Ishikawa (cell line): ENCODE results near the gene PTPRN2.

Experiments used
- CEBPB ChIP-seq: IDR thresholded peaks from 2 replicates; pipeline ENCODE4 v1.6.1; 2012
- CREB1 ChIP-seq: IDR thresholded peaks from 2 replicates; pipeline ENCODE4 v1.6.1; 2012; ENCODE audit warnings: low read depth
- EGR1 ChIP-seq: IDR thresholded peaks from 2 replicates; pipeline ENCODE4 v1.6.1; 2012
- EP300 ChIP-seq: IDR thresholded peaks from 2 replicates; pipeline ENCODE4 v1.6.1; 2012; ENCODE audit warnings: borderline replicate concordance
- FOXM1 ChIP-seq: IDR thresholded peaks from 2 replicates; pipeline ENCODE4 v1.6.1; 2012; ENCODE audit warnings: low read depth, borderline replicate concordance
- MAX ChIP-seq: IDR thresholded peaks from 2 replicates; pipeline ENCODE4 v1.6.1; 2012
- NFIC ChIP-seq: IDR thresholded peaks from 2 replicates; pipeline ENCODE4 v1.6.1; 2012
- RAD21 ChIP-seq: IDR thresholded peaks from 2 replicates; pipeline ENCODE4 v1.6.1; 2012; ENCODE audit warnings: low read depth
- REST ChIP-seq: IDR thresholded peaks from 2 replicates; pipeline ENCODE4 v1.6.1; 2012; ENCODE audit warnings: low read depth, mild to moderate bottlenecking
- TAF1 ChIP-seq: IDR thresholded peaks from 2 replicates; pipeline ENCODE4 v1.6.1; 2012; ENCODE audit warnings: low read depth, mild to moderate bottlenecking
- TCF12 ChIP-seq: IDR thresholded peaks from 2 replicates; pipeline ENCODE4 v1.6.1; 2012; ENCODE audit warnings: low read depth
- TEAD4 ChIP-seq: IDR thresholded peaks from 2 replicates; pipeline ENCODE4 v1.6.1; 2012
- USF1 ChIP-seq: IDR thresholded peaks from 2 replicates; pipeline ENCODE4 v1.6.1; 2012
- YY1 ChIP-seq: IDR thresholded peaks from 2 replicates; pipeline ENCODE4 v1.6.1; 2012; ENCODE audit warnings: low read depth
- ZBTB7A ChIP-seq: IDR thresholded peaks from 2 replicates; pipeline ENCODE4 v1.6.1; 2012; ENCODE audit warnings: low read depth

The PTPRN2 gene

GRCh38 chr7:158260567-158261361 is 326.9 kb downstream of the PTPRN2 start:
- no peak for TF ChIP-seq USF1
- TF ChIP-seq CEBPB: no peak
- no peak for TF ChIP-seq FOXM1
- TF ChIP-seq CREB1: no peak
- no peak for TF ChIP-seq TEAD4
- TF ChIP-seq ZBTB7A: no peak
- no peak for TF ChIP-seq NFIC

- TF ChIP-seq RAD21 (no peak), CREB1 (no peak), MAX (no peak), TAF1 (no peak), TEAD4 (no peak), EP300 (no peak), TCF12 (no peak), USF1 (no peak), YY1 (no peak), ZBTB7A (no peak), EGR1 (no peak), CEBPB (no peak), FOXM1 (no peak), NFIC (no peak)
These were observed 327.8 kb downstream of the PTPRN2 start for GRCh38 chr7:158259671-158260418.

GRCh38 chr7:158259141-158259540 is 328.5 kb downstream of the PTPRN2 start:
- TF ChIP-seq MAX: no peak
- TF ChIP-seq RAD21: no peak
- no peak for TF ChIP-seq CREB1
- TF ChIP-seq EGR1: no peak
- no peak for TF ChIP-seq USF1

- no peak for TF ChIP-seq TAF1
- TF ChIP-seq TCF12: no peak
- no peak for TF ChIP-seq CREB1
- no peak for TF ChIP-seq ZBTB7A
- no peak for TF ChIP-seq EGR1
- no peak for TF ChIP-seq RAD21
- TF ChIP-seq TEAD4: no peak
- no peak for TF ChIP-seq CEBPB
- no peak for TF ChIP-seq YY1
- no peak for TF ChIP-seq USF1
- TF ChIP-seq REST: no peak
- no peak for TF ChIP-seq FOXM1
- no peak for TF ChIP-seq MAX
- no peak for TF ChIP-seq EP300
- no peak for TF ChIP-seq NFIC
These were observed 329.1 kb downstream of the PTPRN2 start for GRCh38 chr7:158258411-158259130.

GRCh38 chr7:158257516-158258410 is 329.9 kb downstream of the PTPRN2 start:
- no peak for TF ChIP-seq MAX
- TF ChIP-seq TCF12: no peak
- TF ChIP-seq EP300: no peak
- TF ChIP-seq CREB1: no peak
- no peak for TF ChIP-seq TEAD4
- no peak for TF ChIP-seq USF1
- TF ChIP-seq RAD21: no peak
